GM12891 (cell line): ENCODE measurements around the gene MYOCD.

Experiments
- POLR2A ChIP-seq: IDR thresholded peaks from 2 replicates; pipeline ENCODE4 v1.6.1; 2011; ENCODE audit warnings: low read depth, low read length, control low read depth
- POLR2AphosphoS5 ChIP-seq: IDR thresholded peaks from 2 replicates; pipeline ENCODE4 v1.6.1; 2011; ENCODE audit warnings: low read depth, low read length, control low read depth
- SPI1 ChIP-seq: IDR thresholded peaks from 2 replicates; pipeline ENCODE4 v1.6.1; 2011; ENCODE audit warnings: low read depth, low read length, control low read depth
- TAF1 ChIP-seq: IDR thresholded peaks from 2 replicates; pipeline ENCODE4 v1.6.1; 2011; ENCODE audit warnings: low read depth, low read length, control low read depth

- no peak for TF ChIP-seq POLR2A
- TF ChIP-seq POLR2AphosphoS5 = no peak
- TF ChIP-seq TAF1 = no peak
- no peak for TF ChIP-seq SPI1
Measured at GRCh38 chr17:12731839-12732238, 66.1 kb downstream of the MYOCD start.
